HG03558 (cell line): ENCODE measurements around the gene CCNB1.
A peak's percentile ranks its signal among the peaks of the same experiment; 100 is the strongest.
"Not testable (repeated sequence)": the region's sequence is repeated elsewhere in the genome, so short reads cannot be mapped to it uniquely, and the experiment has no call there.

Experiments used
- ATAC-seq: cut with Tn5 transposase; IDR thresholded peaks from one replicate; pipeline ENCODE4 v1.9.1; 2021; ENCODE audit warnings: moderate number of reproducible peaks; ENCODE audit not compliant: unreplicated experiment; ENCODE audit errors: extremely low read depth

The CCNB1 gene

GRCh38 chr5:69166686-69167492 lies at the start of gene CCNB1:
TSS of gene CCNB1 (plus strand) at chr5:69167150. CDS start at chr5:69167263, 113 bp downstream.
- ATAC-seq: peak; percentile 97

- ATAC-seq: no peak
These were observed 37.5 kb upstream of the CCNB1 start for GRCh38 chr5:69129413-69129812.

- no peak for ATAC-seq
These were observed 36.7 kb upstream of the CCNB1 start for GRCh38 chr5:69130241-69130640.

GRCh38 chr5:69131304-69131703 lies 35.6 kb upstream of the CCNB1 start:
- ATAC-seq: no peak

GRCh38 chr5:69134126-69134525 lies 32.8 kb upstream of the CCNB1 start:
- no peak for ATAC-seq

- peak; percentile 85 for ATAC-seq
These were observed 30.7 kb upstream of the CCNB1 start for GRCh38 chr5:69136293-69136692.

- not testable (repeated sequence) for ATAC-seq
These were observed 29.7 kb upstream of the CCNB1 start for GRCh38 chr5:69137208-69137607.

GRCh38 chr5:69137807-69138206 lies 29.1 kb upstream of the CCNB1 start:
- no peak for ATAC-seq

GRCh38 chr5:69138766-69139165 lies 28.2 kb upstream of the CCNB1 start:
- ATAC-seq: no peak

- ATAC-seq: not testable (repeated sequence)
These were observed 26.7 kb upstream of the CCNB1 start for GRCh38 chr5:69140239-69140638.

- no peak for ATAC-seq
These were observed 26.1 kb upstream of the CCNB1 start for GRCh38 chr5:69140827-69141226.

GRCh38 chr5:69148576-69148975 lies 18.4 kb upstream of the CCNB1 start:
- not testable (repeated sequence) for ATAC-seq

GRCh38 chr5:69148981-69149675 lies 17.8 kb upstream of the CCNB1 start:
- no peak for ATAC-seq

- no peak for ATAC-seq
These were observed 17.3 kb upstream of the CCNB1 start for GRCh38 chr5:69149676-69150010.

GRCh38 chr5:69152731-69153130 lies 14.2 kb upstream of the CCNB1 start:
- ATAC-seq: no peak

GRCh38 chr5:69156456-69156855 lies 10.5 kb upstream of the CCNB1 start:
- ATAC-seq: no peak

- no peak for ATAC-seq
These were observed 8.9 kb upstream of the CCNB1 start for GRCh38 chr5:69158039-69158438.

- ATAC-seq: no peak
These were observed 6.3 kb upstream of the CCNB1 start for GRCh38 chr5:69160651-69161050.

GRCh38 chr5:69167493-69167855 lies 524 bp downstream of the CCNB1 start:
- no peak for ATAC-seq

GRCh38 chr5:69167929-69168328 lies 979 bp downstream of the CCNB1 start:
- no peak for ATAC-seq

GRCh38 chr5:69170495-69170894 lies 3.5 kb downstream of the CCNB1 start:
- ATAC-seq: no peak

- ATAC-seq: no peak
These were observed 4.0 kb downstream of the CCNB1 start for GRCh38 chr5:69170969-69171368.
